ENCODE data around the gene MRPL14. TPM values are rescaled to one million over a fixed set of nuclear protein-coding genes. Genes with fewer than 3 reads are reported as not detected.

MRPL14 gene
- total and polyA plus RNA-seq, 9 of the 15 experiments (the other 6 are each of a cell fraction or from before 2014, with no cell fraction given) = 126 to 424 (median 165) TPM

- TF ChIP-seq ZBTB2 (IDR thresholded peaks at IDR 0.05) = peak; percentile 22; the same call in 1 of the 2 replicates
- no peak; the same call in 1 of the 2 replicates for TF ChIP-seq SMARCE1 (IDR thresholded peaks at IDR 0.05)
- TF ChIP-seq ZNF740 (CRISPR knock-in tag; IDR thresholded peaks at IDR 0.05) = no peak
- peak in 1 of 2 experiments; percentile 93; a peak in 2 of 4 replicates for TF ChIP-seq ZNF740 (tag; IDR thresholded peaks at IDR 0.05)
- no peak for TF ChIP-seq BRD4 (IDR thresholded peaks at IDR 0.05)
- peak; percentile 76 for TF ChIP-seq TAF1 (IDR thresholded peaks at IDR 0.05; ENCODE audit: control insufficient read depth, extremely low read depth, insufficient read depth, low read length, severe bottlenecking)
- no peak for TF ChIP-seq MTA3 (IDR thresholded peaks at IDR 0.05; ENCODE audit: borderline replicate concordance)
- TF ChIP-seq NFIC (IDR thresholded peaks at IDR 0.05) = peak; percentile 50; the same call in 1 of the 2 replicates
- TF ChIP-seq PHTF2 (CRISPR knock-in tag; IDR thresholded peaks at IDR 0.05) = no peak
- TF ChIP-seq THAP7 (CRISPR knock-in tag; IDR thresholded peaks at IDR 0.05) = no peak
Measured at GRCh38 chr6:44127186-44128019, at the start of gene MRPL14, which contains the start of gene TMEM63B (continued).

Data from K562 (cell line).